ENCODE measurements around the gene SLC25A22. TPM values are rescaled to one million over a fixed set of nuclear protein-coding genes. Genes with fewer than 3 reads are reported as not detected.

The SLC25A22 gene
- total and polyA plus RNA-seq, 3 donors from 2014 or later: 25.1 to 42.4 (median 39.7) TPM

- Histone ChIP-seq H3K9me3 (no peaks in the 10 kb centered on the region), H3K27ac (peak overlapping the region in 1 of 2 donors; percentile 39), H3K27me3 (no peaks in the 10 kb centered on the region), H3K4me1 (peaks cover 14% of the 10 kb centered on the region), H3K4me3 (peak overlapping the region; percentile 93 to 100), H3K36me3 (ENCODE audit: low read depth, missing control alignments) (no peaks in the 10 kb centered on the region)
- intact Hi-C loops (cut with DNase I; ENCODE audit: low total_unique reads): no loop called here
- 29 to 34% methylated on average over 26 to 35 of the region's 46 CpGs for WGBS, 2 donors
- TF ChIP-seq, protein P1, sequence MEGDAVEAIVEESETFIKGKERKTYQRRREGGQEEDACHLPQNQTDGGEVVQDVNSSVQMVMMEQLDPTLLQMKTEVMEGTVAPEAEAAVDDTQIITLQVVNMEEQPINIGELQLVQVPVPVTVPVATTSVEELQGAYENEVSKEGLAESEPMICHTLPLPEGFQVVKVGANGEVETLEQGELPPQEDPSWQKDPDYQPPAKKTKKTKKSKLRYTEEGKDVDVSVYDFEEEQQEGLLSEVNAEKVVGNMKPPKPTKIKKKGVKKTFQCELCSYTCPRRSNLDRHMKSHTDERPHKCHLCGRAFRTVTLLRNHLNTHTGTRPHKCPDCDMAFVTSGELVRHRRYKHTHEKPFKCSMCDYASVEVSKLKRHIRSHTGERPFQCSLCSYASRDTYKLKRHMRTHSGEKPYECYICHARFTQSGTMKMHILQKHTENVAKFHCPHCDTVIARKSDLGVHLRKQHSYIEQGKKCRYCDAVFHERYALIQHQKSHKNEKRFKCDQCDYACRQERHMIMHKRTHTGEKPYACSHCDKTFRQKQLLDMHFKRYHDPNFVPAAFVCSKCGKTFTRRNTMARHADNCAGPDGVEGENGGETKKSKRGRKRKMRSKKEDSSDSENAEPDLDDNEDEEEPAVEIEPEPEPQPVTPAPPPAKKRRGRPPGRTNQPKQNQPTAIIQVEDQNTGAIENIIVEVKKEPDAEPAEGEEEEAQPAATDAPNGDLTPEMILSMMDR (IDR thresholded peaks at IDR 0.05): no peak
- no peak for TF ChIP-seq POLR2A (IDR thresholded peaks at IDR 0.05)
- DNase-seq: no peak
These were observed 51.6 kb downstream of the SLC25A22 start for GRCh38 chr11:746289-747157.

- H3K4me1 ChIP-seq: peaks cover 14% of the 10 kb centered on the region
- H3K27ac ChIP-seq: no peak overlapping the region
- H3K9me3 ChIP-seq: no peaks in the 10 kb centered on the region
- no peaks in the 10 kb centered on the region for H3K27me3 ChIP-seq
- intact Hi-C loops (cut with DNase I; ENCODE audit: low total_unique reads): no loop called here
- H3K4me3 ChIP-seq: no peak overlapping the region
- WGBS, 2 donors: 28 to 42% methylated on average over 1 of the region's 1 CpG
- no peak for TF ChIP-seq POLR2A (IDR thresholded peaks at IDR 0.05)
- TF ChIP-seq, protein P1 (IDR thresholded peaks at IDR 0.05): no peak
- no peaks in the 10 kb centered on the region for H3K36me3 ChIP-seq (ENCODE audit: low read depth, missing control alignments)
- DNase-seq: no peak
These were observed 52.7 kb downstream of the SLC25A22 start for GRCh38 chr11:745428-745827.

- TF ChIP-seq, protein P1 (IDR thresholded peaks at IDR 0.05): no peak
- TF ChIP-seq POLR2A (IDR thresholded peaks at IDR 0.05): no peak
These were observed 55.4 kb downstream of the SLC25A22 start for GRCh38 chr11:742571-743201.

GRCh38 chr11:742156-742546 lies 55.9 kb downstream of the SLC25A22 start:
- no peaks in the 10 kb centered on the region for H3K27me3 ChIP-seq
- TF ChIP-seq POLR2A (IDR thresholded peaks at IDR 0.05): no peak
- TF ChIP-seq, protein P1 (IDR thresholded peaks at IDR 0.05): no peak
- no peak overlapping the region for H3K4me3 ChIP-seq
- H3K36me3 ChIP-seq (ENCODE audit: low read depth, missing control alignments): no peaks in the 10 kb centered on the region
- H3K4me1 ChIP-seq: peaks cover 7% of the 10 kb centered on the region
- intact Hi-C loops (cut with DNase I; ENCODE audit: low total_unique reads): no loop called here
- no peak overlapping the region for H3K27ac ChIP-seq
- WGBS, 2 donors: 91% methylated on average over 3 of the region's 3 CpGs
- no peak for DNase-seq
- H3K9me3 ChIP-seq: no peaks in the 10 kb centered on the region

More at GRCh38 chr11:742571-743201, 55.4 kb downstream of the SLC25A22 start:
- no peaks in the 10 kb centered on the region for H3K27me3 ChIP-seq
- no peak overlapping the region for H3K27ac ChIP-seq
- 88 to 96% methylated on average over 4 of the region's 4 CpGs for WGBS, 2 donors
- no peaks in the 10 kb centered on the region for H3K9me3 ChIP-seq
- H3K4me3 ChIP-seq: no peak overlapping the region
- H3K36me3 ChIP-seq (ENCODE audit: low read depth, missing control alignments): no peaks in the 10 kb centered on the region
- no peak for DNase-seq
- H3K4me1 ChIP-seq: peaks cover 5% of the 10 kb centered on the region
- intact Hi-C loops (cut with DNase I; ENCODE audit: low total_unique reads): no loop called here

Small RNA genes lying within 50 kb of the gene (small RNA-seq; reads per million reads assigned to genes)
- gene SNORA52: 0 reads per million in 2 donors

Other genes with a start within 250 kb of the SLC25A22 start
- 10 to 100 TPM; 29.2 to 59.9 TPM for gene LMNTD2, start 237.5 kb downstream of the SLC25A22 start, total RNA-seq
- gene LMNTD2, start 237.5 kb downstream of the SLC25A22 start, polyA plus RNA-seq (ENCODE audit: insufficient read depth, low read depth, low replicate concordance): 26.1 TPM
- gene RASSF7, start 237.3 kb downstream of the SLC25A22 start, total RNA-seq: 10 to 100 TPM; 22.0 to 35.7 TPM
- gene RASSF7, start 237.3 kb downstream of the SLC25A22 start, polyA plus RNA-seq (ENCODE audit: insufficient read depth, low read depth, low replicate concordance): 13.2 TPM
- gene PHRF1, start 221.8 kb downstream of the SLC25A22 start, total RNA-seq: 10 to 100 TPM; 62.9 to 74.4 TPM
- gene PHRF1, start 221.8 kb downstream of the SLC25A22 start, polyA plus RNA-seq (ENCODE audit: insufficient read depth, low read depth, low replicate concordance): 30.2 TPM
- gene IRF7, start 182.3 kb downstream of the SLC25A22 start, total RNA-seq: 10 to 100 TPM; 13.0 to 30.1 TPM
- gene IRF7, start 182.3 kb downstream of the SLC25A22 start, polyA plus RNA-seq (ENCODE audit: insufficient read depth, low read depth, low replicate concordance): 9.9 TPM
- gene CDHR5, start 173.3 kb downstream of the SLC25A22 start, total RNA-seq: under 1 TPM; 0.12 to 0.63 TPM
- 2.3 TPM for gene CDHR5, start 173.3 kb downstream of the SLC25A22 start, polyA plus RNA-seq (ENCODE audit: insufficient read depth, low read depth, low replicate concordance)
- 1 to 10 TPM; 3.4 to 9.3 TPM for gene SCT, start 171.1 kb downstream of the SLC25A22 start, total RNA-seq
- gene SCT, start 171.1 kb downstream of the SLC25A22 start, polyA plus RNA-seq (ENCODE audit: insufficient read depth, low read depth, low replicate concordance): 1.5 TPM
- gene DRD4, start 161.0 kb downstream of the SLC25A22 start, total RNA-seq: 1 to 10 TPM; 2.0 to 3.3 TPM
- 1.5 TPM for gene DRD4, start 161.0 kb downstream of the SLC25A22 start, polyA plus RNA-seq (ENCODE audit: insufficient read depth, low read depth, low replicate concordance)
- gene DEAF1, start 103.1 kb downstream of the SLC25A22 start, total RNA-seq: 100 to 1,000 TPM in 1 of 2 donors, 10 to 100 TPM in 1; 82.5 to 116 TPM
- gene DEAF1, start 103.1 kb downstream of the SLC25A22 start, polyA plus RNA-seq (ENCODE audit: insufficient read depth, low read depth, low replicate concordance): 47.9 TPM
- 10 to 100 TPM; 72.8 to 74.5 TPM for gene TMEM80, start 102.5 kb downstream of the SLC25A22 start, total RNA-seq
- gene TMEM80, start 102.5 kb downstream of the SLC25A22 start, polyA plus RNA-seq (ENCODE audit: insufficient read depth, low read depth, low replicate concordance): 38.9 TPM
- gene EPS8L2, start 92.0 kb downstream of the SLC25A22 start, total RNA-seq: 10 to 100 TPM; 27.3 to 29.1 TPM
- gene EPS8L2, start 92.0 kb downstream of the SLC25A22 start, polyA plus RNA-seq (ENCODE audit: insufficient read depth, low read depth, low replicate concordance): 14.3 TPM
- 10 to 100 TPM; 84.8 to 88.1 TPM for gene TALDO1, start 50.8 kb downstream of the SLC25A22 start, total RNA-seq
- gene TALDO1, start 50.8 kb downstream of the SLC25A22 start, polyA plus RNA-seq (ENCODE audit: insufficient read depth, low read depth, low replicate concordance): 86.6 TPM
- gene GATD1, start 20.8 kb downstream of the SLC25A22 start, total RNA-seq: 10 to 100 TPM; 80.9 to 84.2 TPM
- 64.3 TPM for gene GATD1, start 20.8 kb downstream of the SLC25A22 start, polyA plus RNA-seq (ENCODE audit: insufficient read depth, low read depth, low replicate concordance)
- gene CEND1, start 8.2 kb downstream of the SLC25A22 start, total RNA-seq: 1 to 10 TPM; 1.0 to 2.1 TPM
- gene CEND1, start 8.2 kb downstream of the SLC25A22 start, polyA plus RNA-seq (ENCODE audit: insufficient read depth, low read depth, low replicate concordance): 0.50 TPM
- 10 to 100 TPM; 50.7 to 59.3 TPM for gene PIDD1, start 7.0 kb upstream of the SLC25A22 start, total RNA-seq
- gene PIDD1, start 7.0 kb upstream of the SLC25A22 start, polyA plus RNA-seq (ENCODE audit: insufficient read depth, low read depth, low replicate concordance): 17.6 TPM
- gene RPLP2, start 11.7 kb upstream of the SLC25A22 start, total RNA-seq: 100 to 1,000 TPM; 193 to 864 TPM
- 943 TPM for gene RPLP2, start 11.7 kb upstream of the SLC25A22 start, polyA plus RNA-seq (ENCODE audit: insufficient read depth, low read depth, low replicate concordance)
- gene PNPLA2, start 20.6 kb upstream of the SLC25A22 start, total RNA-seq: 100 to 1,000 TPM in 1 of 2 donors, 10 to 100 TPM in 1; 96.7 to 108 TPM
- 86.7 TPM for gene PNPLA2, start 20.6 kb upstream of the SLC25A22 start, polyA plus RNA-seq (ENCODE audit: insufficient read depth, low read depth, low replicate concordance)
- 1 to 10 TPM; 6.5 to 7.4 TPM for gene CRACR2B, start 29.6 kb upstream of the SLC25A22 start, total RNA-seq
- 4.9 TPM for gene CRACR2B, start 29.6 kb upstream of the SLC25A22 start, polyA plus RNA-seq (ENCODE audit: insufficient read depth, low read depth, low replicate concordance)
- gene CD151, start 34.7 kb upstream of the SLC25A22 start, total RNA-seq: 100 to 1,000 TPM; 108 to 195 TPM
- 201 TPM for gene CD151, start 34.7 kb upstream of the SLC25A22 start, polyA plus RNA-seq (ENCODE audit: insufficient read depth, low read depth, low replicate concordance)
- gene POLR2L, start 44.2 kb upstream of the SLC25A22 start, total RNA-seq: 10 to 100 TPM; 32.9 to 48.4 TPM
- gene POLR2L, start 44.2 kb upstream of the SLC25A22 start, polyA plus RNA-seq (ENCODE audit: insufficient read depth, low read depth, low replicate concordance): 97.3 TPM
- gene TSPAN4, start 44.6 kb upstream of the SLC25A22 start, total RNA-seq: 10 to 100 TPM; 49.1 to 87.0 TPM
- gene TSPAN4, start 44.6 kb upstream of the SLC25A22 start, polyA plus RNA-seq (ENCODE audit: insufficient read depth, low read depth, low replicate concordance): 47.2 TPM
- gene CHID1, start 112.5 kb upstream of the SLC25A22 start, total RNA-seq: 100 to 1,000 TPM; 146 to 176 TPM
- gene CHID1, start 112.5 kb upstream of the SLC25A22 start, polyA plus RNA-seq (ENCODE audit: insufficient read depth, low read depth, low replicate concordance): 134 TPM
- 10 to 100 TPM; 82.0 to 95.0 TPM for gene AP2A2, start 127.6 kb upstream of the SLC25A22 start, total RNA-seq
- 106 TPM for gene AP2A2, start 127.6 kb upstream of the SLC25A22 start, polyA plus RNA-seq (ENCODE audit: insufficient read depth, low read depth, low replicate concordance)
- under 1 TPM; 0.16 to 0.19 TPM for gene MUC6, start 238.4 kb upstream of the SLC25A22 start, total RNA-seq
- 1.5 TPM for gene MUC6, start 238.4 kb upstream of the SLC25A22 start, polyA plus RNA-seq (ENCODE audit: insufficient read depth, low read depth, low replicate concordance)

All from testis (tissue), 3 donors.